Keratinocyte (primary cell): ENCODE data around the gene AGFG2. TPM values are rescaled to one million over a fixed set of nuclear protein-coding genes. Genes with fewer than 3 reads are reported as not detected.

Source experiments
- DNase-seq: peaks from one replicate; pipeline ENCODE4 v3.0.0-alpha.2; 2011; ENCODE audit warnings: low read depth, missing footprints, low spot score
- FAIRE-seq: peaks from 2 replicates; lab custom pipeline; 2011; peaks lifted over from hg19 to GRCh38; lab: Jason Lieb, UNC
- H2AFZ ChIP-seq: 2 replicates; pipeline ENCODE4 v1.6.0; 2012; ENCODE audit warnings: low read length, control low read depth, inconsistent platforms; ENCODE audit not compliant: control insufficient read depth
- H3K27ac ChIP-seq: 2 replicates; pipeline ENCODE4 v1.5.1; 2011; ENCODE audit warnings: low read length; ENCODE audit not compliant: control insufficient read depth, insufficient read depth
- H3K27me3 ChIP-seq: 3 replicates; pipeline ENCODE4 v1.6.0; 2011; ENCODE audit warnings: low read length; ENCODE audit not compliant: control insufficient read depth, insufficient read depth; ENCODE audit errors: extremely low read depth
- H3K36me3 ChIP-seq, 2 experiments: 2 replicates in 1 of 2; 3 replicates in 1 of 2; pipeline ENCODE4 v1.5.1; 2011; ENCODE audit warnings: low read length in 2 of 2, mild to moderate bottlenecking in 1 of 2; ENCODE audit not compliant: control insufficient read depth in 2 of 2, insufficient read depth in 2 of 2; ENCODE audit errors: extremely low read depth in 1 of 2
- H3K4me1 ChIP-seq: 3 replicates; pipeline ENCODE4 v1.5.1; 2011; ENCODE audit warnings: low read length; ENCODE audit not compliant: control insufficient read depth, insufficient read depth; ENCODE audit errors: extremely low read depth
- H3K4me2 ChIP-seq: 3 replicates; pipeline ENCODE4 v1.6.0; 2011; ENCODE audit warnings: low read depth, low read length; ENCODE audit not compliant: control insufficient read depth, insufficient read depth; ENCODE audit errors: extremely low read depth
- H3K4me3 ChIP-seq, 3 experiments: fragments of 200-600 bp in 1 of 3; sonication (generic) in 1 of 3; 2 replicates in 2 of 3; 3 replicates in 1 of 3; pipeline ENCODE4 v1.5.1; 2011 to 2016; ENCODE audit warnings: low read length in 3 of 3, mild to moderate bottlenecking in 3 of 3, control low read depth in 2 of 3, inconsistent platforms in 1 of 3, low read depth in 1 of 3, mixed read lengths in 1 of 3, mixed run types in 1 of 3, moderate library complexity in 1 of 3; ENCODE audit not compliant: control insufficient read depth in 2 of 3, insufficient read depth in 2 of 3; ENCODE audit errors: extremely low read depth in 1 of 3
- H3K79me2 ChIP-seq: 2 replicates; pipeline ENCODE4 v1.6.0; 2012; ENCODE audit warnings: low read length; ENCODE audit not compliant: control insufficient read depth, insufficient read depth
- H3K9ac ChIP-seq: 3 replicates; pipeline ENCODE4 v1.6.0; 2011; ENCODE audit warnings: low read length; ENCODE audit not compliant: control insufficient read depth, insufficient read depth; ENCODE audit errors: extremely low read depth
- H3K9me1 ChIP-seq: 3 replicates; pipeline ENCODE4 v1.6.0; 2011; ENCODE audit warnings: low read length; ENCODE audit not compliant: control insufficient read depth, insufficient read depth; ENCODE audit errors: extremely low read depth
- H3K9me3 ChIP-seq: 2 replicates; pipeline ENCODE4 v1.5.1; 2012; ENCODE audit warnings: low read depth, low read length; ENCODE audit not compliant: control insufficient read depth
- H4K20me1 ChIP-seq: 3 replicates; pipeline ENCODE4 v1.6.0; 2011; ENCODE audit warnings: low read length; ENCODE audit not compliant: control insufficient read depth, insufficient read depth; ENCODE audit errors: extremely low read depth
- CTCF ChIP-seq, 3 experiments: IDR thresholded peaks in 1 of 3; conservative IDR thresholded peaks in 1 of 3; optimal IDR thresholded peaks in 1 of 3; 2 replicates in 2 of 3; 3 replicates in 1 of 3; pipeline versions ENCODE3 to v1.5.1; 2011; ENCODE audit warnings: low read length in 3 of 3, mild to moderate bottlenecking in 3 of 3, moderate library complexity in 2 of 3, control low read depth in 1 of 3, inconsistent platforms in 1 of 3; ENCODE audit not compliant: insufficient read depth in 2 of 3; ENCODE audit errors: extremely low read depth in 1 of 3
- EZH2 ChIP-seq: IDR thresholded peaks from one replicate; pipeline ENCODE4 v1.6.1; 2012; ENCODE audit warnings: inconsistent platforms, mild to moderate bottlenecking, low read length, moderate library complexity
- dilution Hi-C: fragments of 300-500 bp; cut with MboI; formaldehyde crosslinking; loops from one replicate; pipeline ENCODE4 v1.7.0; 2020; ENCODE audit warnings: low sequenced_read_pairs; ENCODE audit not compliant: extremely low pct_ligation_motif_present
- polyA plus RNA-seq, 5 experiments: library from polyadenylated mRNA; depleted of rRNA in 3 of 5; stranded (reverse) in 3 of 5; stranded (forward) in 1 of 5; unstranded in 1 of 5; fragments of >200 nt; gene quantifications; 1 replicate in 1 of 5; 2 replicates in 3 of 5; 3 replicates in 1 of 5; pipeline versions ENCODE4 v1.2.1 to v1.2.3, GENCODE V29; 2011 to 2012; ENCODE audit warnings: missing spikeins in 2 of 5, low read depth in 1 of 5, low replicate concordance in 1 of 5

The AGFG2 gene
- polyA plus RNA-seq, 1 donor (not counting 4 experiments of a cell fraction or from before 2014, with no cell fraction given) = 3.4 TPM

- Histone ChIP-seq H3K27ac (peak within 1 kb of the TSS; percentile 87), H3K36me3 (no peaks in the 10 kb centered on the region), H3K9me1 (no peaks in the 10 kb centered on the region), H3K4me3 (peak within 1 kb of the TSS; percentile 58 to 92 (median 90)), H3K79me2 (no peaks in the 10 kb centered on the region), H2AFZ (peak within 1 kb of the TSS; percentile 99), H3K9ac (peak within 1 kb of the TSS; percentile 86), H3K27me3 (no peaks in the 10 kb centered on the region), H4K20me1 (no peaks in the 10 kb centered on the region), H3K4me1 (peaks cover 9% of the 10 kb centered on the region), H3K9me3 (no peaks in the 10 kb centered on the region), H3K4me2 (peak within 1 kb of the TSS; percentile 88)
- dilution Hi-C loops = no loop called here
- FAIRE-seq (peak; percentile 97), DNase-seq (peak; percentile 92)
- TF ChIP-seq EZH2 (no peak), CTCF (optimal IDR thresholded peaks at IDR 0.05 in 1 of 3, IDR thresholded peaks at IDR 0.05 in 1 of 3, conservative IDR thresholded peaks at IDR 0.05 in 1 of 3; ENCODE audit: extremely low read depth in 1 of 3, insufficient read depth in 2 of 3, low read length in 3 of 3) (no peak)
Observed at GRCh38 chr7:100611983-100612729, 73.2 kb downstream of the AGFG2 start, which contains the start of gene MOSPD3. TSS of gene MOSPD3 (plus strand) at chr7:100612540. CDS start at chr7:100612792, 252 bp downstream.

- DNase-seq (no peak), FAIRE-seq (no peak)
- H3K4me3 ChIP-seq = peak overlapping the region; percentile 58 to 92 (median 90)
- peak overlapping the region; percentile 88 for H3K4me2 ChIP-seq
- no peaks in the 10 kb centered on the region for H3K9me1 ChIP-seq
- H3K79me2 ChIP-seq = no peaks in the 10 kb centered on the region
- H3K4me1 ChIP-seq = peaks cover 9% of the 10 kb centered on the region
- no peaks in the 10 kb centered on the region for H3K9me3 ChIP-seq
- no peak for TF ChIP-seq EZH2
- peak in 1 of 3 experiments; percentile 28 for TF ChIP-seq CTCF (optimal IDR thresholded peaks at IDR 0.05 in 1 of 3, IDR thresholded peaks at IDR 0.05 in 1 of 3, conservative IDR thresholded peaks at IDR 0.05 in 1 of 3; ENCODE audit: extremely low read depth in 1 of 3, insufficient read depth in 2 of 3, low read length in 3 of 3)
- peak overlapping the region; percentile 86 for H3K9ac ChIP-seq
- H2AFZ ChIP-seq = peak overlapping the region; percentile 73
- H3K27me3 ChIP-seq = no peaks in the 10 kb centered on the region
- dilution Hi-C loops = no loop called here
- H4K20me1 ChIP-seq = no peaks in the 10 kb centered on the region
- no peak overlapping the region for H3K27ac ChIP-seq
- H3K36me3 ChIP-seq = no peaks in the 10 kb centered on the region
Observed at GRCh38 chr7:100612730-100613390, 73.9 kb downstream of the AGFG2 start.
